ENCODE results near the gene RFC4. TPM values are rescaled to one million over a fixed set of nuclear protein-coding genes. Genes with fewer than 3 reads are reported as not detected.

Gene RFC4
- total and polyA plus RNA-seq, 4 experiments from 2014 or later, result 18.4 to 24.6 (median 20.2) TPM

DNA sequence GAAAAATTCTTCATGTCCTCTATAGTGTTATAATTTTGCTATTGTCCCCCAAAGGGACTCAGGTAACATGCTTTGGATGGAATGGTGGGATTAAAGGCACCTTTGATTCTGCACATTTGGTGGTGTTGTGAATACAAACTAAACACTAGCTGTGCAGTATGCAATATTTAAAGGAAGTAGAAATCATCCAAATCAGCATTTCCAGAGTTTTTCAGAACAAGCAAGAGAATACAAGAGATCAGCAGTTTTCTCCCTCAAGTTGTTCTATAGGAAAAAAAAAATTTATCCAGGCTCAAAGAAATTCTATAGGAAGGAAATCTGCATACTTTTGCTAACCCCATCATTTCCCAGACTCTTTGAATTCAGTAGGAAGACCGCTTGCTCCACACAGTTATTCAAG is 26.0 kb upstream of the RFC4 start:
- CTCF ChIA-PET (ENCODE audit: partially characterized antibody), result interaction anchor here (0.9 kb wide), 1 partner anchor 11 kb away, joined by 3 read pairs; no protein-coding TSS in a partner anchor
- Histone ChIP-seq H3K36me3 (ENCODE audit: insufficient read depth, low read length) (no peaks in the 10 kb centered on the region), H3K4me3 (ENCODE audit: low read length in 2 of 2) (no peak overlapping the region), H3K27ac (ENCODE audit: low read depth, low read length) (no peak overlapping the region), H3K27me3 (ENCODE audit: insufficient read depth, low read length) (peaks cover 28% of the 10 kb centered on the region), H3K9me3 (ENCODE audit: control insufficient read depth in 1 of 2, low read length in 2 of 2) (no peaks in the 10 kb centered on the region), H3K4me1 (ENCODE audit: insufficient read depth, low read length) (peaks cover 11% of the 10 kb centered on the region)
- DNase-seq, result no peak
- intact Hi-C loops (cut with micrococcal nuclease), result no loop called here
- Mint-ChIP-seq H3K9me3 (peaks cover 0 to 6% (median 0%) of the 10 kb centered on the region in 8 donors), H3K4me1 (peaks cover 0 to 4% (median 0%) of the 10 kb centered on the region in 4 donors), H3K36me3 (no peaks in the 10 kb centered on the region), H3K27me3 (peaks cover 29 to 32% of the 10 kb centered on the region in 2 donors), H3K27ac (no peak overlapping the region), H3K4me3 (no peak overlapping the region)
- POLR2A ChIA-PET (ENCODE audit: partially characterized antibody), result no interaction called here

DNA sequence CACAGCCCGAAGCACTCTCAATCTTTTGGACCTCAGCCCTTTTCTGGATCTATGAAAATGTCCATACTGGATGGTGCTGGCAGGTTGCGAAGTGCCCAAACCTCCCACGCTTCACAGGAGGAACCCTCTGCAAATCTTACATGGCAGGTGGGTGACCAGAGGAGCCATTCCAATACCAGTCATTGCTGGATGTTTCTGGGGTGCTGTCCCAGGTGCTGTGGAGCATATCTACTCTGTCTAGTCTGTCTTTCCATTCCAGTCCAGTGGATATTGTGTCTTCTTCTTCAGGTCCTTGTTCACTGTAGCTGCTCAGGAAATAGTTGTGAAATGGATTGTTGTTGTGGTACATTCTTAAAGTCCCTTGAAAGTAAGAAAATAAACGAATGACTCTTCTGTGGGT is 25.5 kb upstream of the RFC4 start:
- no peak overlapping the region for H3K4me3 Mint-ChIP-seq
- no peaks in the 10 kb centered on the region for H3K36me3 ChIP-seq (ENCODE audit: insufficient read depth, low read length)
- H3K4me1 ChIP-seq (ENCODE audit: insufficient read depth, low read length), result peaks cover 11% of the 10 kb centered on the region
- no peak overlapping the region for H3K4me3 ChIP-seq (ENCODE audit: low read length in 2 of 2)
- H3K27ac Mint-ChIP-seq, result no peak overlapping the region
- peaks cover 0 to 4% (median 0%) of the 10 kb centered on the region in 4 donors for H3K4me1 Mint-ChIP-seq
- H3K27me3 ChIP-seq (ENCODE audit: insufficient read depth, low read length), result peaks cover 28% of the 10 kb centered on the region
- CTCF ChIA-PET (ENCODE audit: partially characterized antibody), result interaction anchor here (0.9 kb wide), 1 partner anchor 10 kb away, joined by 3 read pairs; no protein-coding TSS in a partner anchor
- intact Hi-C loops (cut with micrococcal nuclease), result no loop called here
- H3K9me3 ChIP-seq (ENCODE audit: control insufficient read depth in 1 of 2, low read length in 2 of 2), result no peaks in the 10 kb centered on the region
- peaks cover 29 to 32% of the 10 kb centered on the region in 2 donors for H3K27me3 Mint-ChIP-seq
- no peak overlapping the region for H3K27ac ChIP-seq (ENCODE audit: low read depth, low read length)
- peaks cover 0 to 6% (median 0%) of the 10 kb centered on the region in 8 donors for H3K9me3 Mint-ChIP-seq
- DNase-seq, result no peak
- H3K36me3 Mint-ChIP-seq, result no peaks in the 10 kb centered on the region
- POLR2A ChIA-PET (ENCODE audit: partially characterized antibody), result no interaction called here

DNA sequence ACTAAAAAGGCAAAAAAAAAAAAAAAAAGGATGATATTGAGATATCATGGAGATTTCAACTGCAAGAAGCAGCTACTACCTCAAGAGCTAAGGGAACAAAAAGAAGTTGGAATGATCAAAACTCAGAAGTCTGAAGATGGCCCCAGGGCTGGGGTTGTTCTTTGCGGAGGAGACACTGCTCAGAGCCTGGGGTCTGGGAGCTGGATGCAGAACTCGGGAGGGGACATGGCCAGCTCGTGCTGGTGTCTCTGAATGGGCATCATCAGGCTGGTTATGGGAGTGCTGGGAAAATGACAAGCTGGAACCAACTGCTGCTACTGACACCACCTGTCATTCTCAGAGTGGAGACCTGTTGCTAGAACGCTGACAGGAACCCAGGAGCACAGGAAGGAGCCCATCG is 22.1 kb upstream of the RFC4 start:
- no peaks in the 10 kb centered on the region for H3K36me3 ChIP-seq (ENCODE audit: insufficient read depth, low read length)
- Mint-ChIP-seq H3K9me3 (peaks cover 0 to 3% (median 0%) of the 10 kb centered on the region in 8 donors), H3K4me1 (peaks cover 5 to 16% (median 12%) of the 10 kb centered on the region in 4 donors), H3K4me3 (peak overlapping the region in 6 of 8 donors; percentile 15 to 65 (median 30)), H3K36me3 (no peaks in the 10 kb centered on the region), H3K27ac (peak overlapping the region in 2 of 7 donors; percentile 59 to 61), H3K27me3 (peaks cover 30 to 39% of the 10 kb centered on the region in 2 donors)
- no peak overlapping the region for H3K4me3 ChIP-seq (ENCODE audit: low read length in 2 of 2)
- POLR2A ChIA-PET (ENCODE audit: partially characterized antibody), result interaction anchor here (1.0 to 5.0 kb wide), 6 partner anchors 22 to 268 kb away, joined by 3 to 71 read pairs (median 8); partner anchors contain the start of genes EIF4A2, RFC4 and ST6GAL1
- DNase-seq, result no peak
- H3K27me3 ChIP-seq (ENCODE audit: insufficient read depth, low read length), result peaks cover 28% of the 10 kb centered on the region
- CTCF ChIA-PET (ENCODE audit: partially characterized antibody), result interaction anchor here (1.4 to 2.2 kb wide), 5 partner anchors 103 to 885 kb away, joined by 8 to 17 read pairs (median 11); partner anchors contain the start of gene ST6GAL1
- H3K4me1 ChIP-seq (ENCODE audit: insufficient read depth, low read length), result peaks cover 25% of the 10 kb centered on the region
- intact Hi-C loops (cut with micrococcal nuclease), result loop anchor here (5.0 kb wide), 2 partner anchors 309 to 571 kb away; partner anchors contain the start of gene RPL39L
- no peaks in the 10 kb centered on the region for H3K9me3 ChIP-seq (ENCODE audit: control insufficient read depth in 1 of 2, low read length in 2 of 2)
- no peak overlapping the region for H3K27ac ChIP-seq (ENCODE audit: low read depth, low read length)

DNA sequence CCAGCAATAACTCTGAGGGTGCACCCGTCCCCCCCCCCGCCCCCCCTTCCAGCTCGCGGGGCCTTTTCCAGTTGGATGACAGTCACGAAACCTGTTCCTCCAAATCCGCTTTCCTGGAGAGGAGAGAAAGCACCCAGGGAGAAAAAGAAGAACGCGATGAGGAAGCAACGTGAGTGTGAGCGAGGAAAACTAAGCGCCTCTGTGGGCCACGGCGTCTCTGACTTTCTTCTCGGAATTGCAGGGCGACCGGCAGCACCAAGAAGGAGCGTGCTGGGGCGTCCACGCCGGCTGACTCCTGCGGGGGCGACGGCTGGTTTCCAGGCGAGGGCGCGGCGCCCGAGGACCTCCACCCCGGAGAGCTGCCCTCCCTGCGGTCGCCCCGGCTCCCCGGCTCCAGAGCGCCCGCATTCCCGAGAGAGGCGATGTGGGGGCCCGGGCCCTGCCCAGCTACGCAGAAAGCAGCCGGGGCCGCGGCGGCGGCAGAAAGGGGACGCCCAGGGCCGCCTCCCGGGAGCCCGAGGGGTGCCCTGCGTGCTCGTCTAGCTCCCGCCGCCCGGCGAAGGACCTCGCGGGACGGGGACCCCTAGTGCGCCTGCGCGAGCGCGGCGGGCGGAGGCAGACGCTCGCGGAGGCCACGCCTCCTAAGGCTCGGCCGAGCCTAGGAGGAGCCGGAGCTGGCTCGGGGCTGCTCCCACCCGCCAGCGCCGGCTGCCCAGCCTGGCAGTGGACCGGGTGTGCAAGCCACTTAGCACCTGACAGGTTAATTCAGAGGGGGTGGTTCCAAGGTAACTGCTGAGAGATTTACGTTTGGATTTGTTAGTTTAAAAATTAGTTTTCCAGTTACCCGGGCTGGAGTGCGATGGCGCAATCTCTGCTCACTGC is 20.9 kb upstream of the RFC4 start:
- DNase-seq, result peak; percentile 81 to 89 (median 87)
- intact Hi-C loops (cut with micrococcal nuclease), result loop anchor here (1.0 to 5.0 kb wide), 4 partner anchors 21 to 570 kb away; partner anchors contain the start of genes EIF4A2, RFC4 and RPL39L
- no peaks in the 10 kb centered on the region for H3K36me3 ChIP-seq (ENCODE audit: insufficient read depth, low read length)
- Mint-ChIP-seq H3K4me1 (peaks cover 5 to 16% (median 12%) of the 10 kb centered on the region in 4 donors), H3K27me3 (peaks cover 30 to 38% of the 10 kb centered on the region in 2 donors), H3K27ac (peak overlapping the region in 2 of 7 donors; percentile 18 to 28), H3K4me3 (peak overlapping the region; percentile 65 to 93 (median 78)), H3K36me3 (no peaks in the 10 kb centered on the region), H3K9me3 (peaks cover 0 to 3% (median 0%) of the 10 kb centered on the region in 8 donors)
- POLR2A ChIA-PET (ENCODE audit: partially characterized antibody), result interaction anchor here (0.6 to 5.0 kb wide), 15 partner anchors 20 to 308 kb away, joined by 3 to 71 read pairs (median 4); partner anchors contain the start of genes DNAJB11, EIF4A2, RFC4 and ST6GAL1
- peak overlapping the region; percentile 47 for H3K27ac ChIP-seq (ENCODE audit: low read depth, low read length)
- H3K27me3 ChIP-seq (ENCODE audit: insufficient read depth, low read length), result peaks cover 21% of the 10 kb centered on the region
- CTCF ChIA-PET (ENCODE audit: partially characterized antibody), result interaction anchor here (0.8 to 2.2 kb wide), 8 partner anchors 22 to 884 kb away, joined by 4 to 17 read pairs (median 8); partner anchors contain the start of genes EIF4A2, RPL39L and ST6GAL1
- no peaks in the 10 kb centered on the region for H3K9me3 ChIP-seq (ENCODE audit: control insufficient read depth in 1 of 2, low read length in 2 of 2)
- H3K4me3 ChIP-seq (ENCODE audit: low read length in 2 of 2), result peak overlapping the region in 1 of 2 donors; percentile 65
- H3K4me1 ChIP-seq (ENCODE audit: insufficient read depth, low read length), result peaks cover 25% of the 10 kb centered on the region

DNA sequence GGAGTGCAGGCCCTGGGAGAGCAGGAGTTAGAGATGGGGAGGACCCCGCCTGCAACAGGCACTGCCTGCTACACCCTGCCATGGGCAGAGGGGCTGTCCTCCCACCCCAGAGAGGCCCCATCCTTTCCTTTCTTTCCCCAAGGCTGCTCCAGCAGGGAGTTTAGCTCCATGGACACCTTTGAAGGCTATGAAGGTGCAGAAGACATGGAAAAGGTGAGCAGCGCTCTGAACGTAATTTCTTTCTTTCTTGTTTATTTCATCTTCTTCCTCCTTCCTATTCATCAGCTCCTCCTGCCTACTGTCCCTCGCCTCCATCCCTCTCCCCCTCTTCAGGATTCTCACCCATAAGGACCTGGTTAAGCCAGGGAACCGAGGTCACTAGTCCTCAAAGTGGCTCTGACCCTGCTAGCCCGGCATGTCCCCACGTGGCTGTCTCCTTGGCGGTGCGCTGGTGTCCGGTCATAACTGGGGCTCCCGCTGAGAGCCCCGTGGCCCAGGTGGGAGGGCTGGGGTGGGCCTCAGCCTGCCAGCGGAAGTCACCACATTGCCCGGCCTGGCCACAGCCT is 20.2 kb upstream of the RFC4 start:
- intact Hi-C loops (cut with micrococcal nuclease), result loop anchor here (5.0 kb wide), 2 partner anchors 311 to 569 kb away; partner anchors contain the start of gene RPL39L
- no peak overlapping the region for H3K27ac ChIP-seq (ENCODE audit: low read depth, low read length)
- ChIA-PET CTCF (ENCODE audit: partially characterized antibody) (interaction anchor here (2.1 to 9.8 kb wide), 3 partner anchors 105 to 213 kb away, joined by 8 to 278 read pairs (median 17); partner anchors contain the start of genes AHSG and ST6GAL1), POLR2A (ENCODE audit: partially characterized antibody) (interaction anchor here (0.6 to 5.0 kb wide), 11 partner anchors 20 to 256 kb away, joined by 3 to 71 read pairs (median 4); partner anchors contain the start of genes DNAJB11, EIF4A2, RFC4 and ST6GAL1)
- DNase-seq, result peak in 1 of 5 donors; percentile 43
- no peaks in the 10 kb centered on the region for H3K36me3 ChIP-seq (ENCODE audit: insufficient read depth, low read length)
- H3K4me1 ChIP-seq (ENCODE audit: insufficient read depth, low read length), result peaks cover 25% of the 10 kb centered on the region
- Mint-ChIP-seq H3K9me3 (peaks cover 0 to 3% (median 0%) of the 10 kb centered on the region in 8 donors), H3K4me3 (peak overlapping the region; percentile 44 to 93 (median 72)), H3K27me3 (peaks cover 26 to 31% of the 10 kb centered on the region in 2 donors), H3K27ac (peak overlapping the region in 2 of 7 donors; percentile 28 to 31), H3K36me3 (no peaks in the 10 kb centered on the region), H3K4me1 (peaks cover 5 to 16% (median 12%) of the 10 kb centered on the region in 4 donors)
- H3K9me3 ChIP-seq (ENCODE audit: control insufficient read depth in 1 of 2, low read length in 2 of 2), result no peaks in the 10 kb centered on the region
- peak overlapping the region in 1 of 2 donors; percentile 11 for H3K4me3 ChIP-seq (ENCODE audit: low read length in 2 of 2)
- peaks cover 21% of the 10 kb centered on the region for H3K27me3 ChIP-seq (ENCODE audit: insufficient read depth, low read length)

DNA sequence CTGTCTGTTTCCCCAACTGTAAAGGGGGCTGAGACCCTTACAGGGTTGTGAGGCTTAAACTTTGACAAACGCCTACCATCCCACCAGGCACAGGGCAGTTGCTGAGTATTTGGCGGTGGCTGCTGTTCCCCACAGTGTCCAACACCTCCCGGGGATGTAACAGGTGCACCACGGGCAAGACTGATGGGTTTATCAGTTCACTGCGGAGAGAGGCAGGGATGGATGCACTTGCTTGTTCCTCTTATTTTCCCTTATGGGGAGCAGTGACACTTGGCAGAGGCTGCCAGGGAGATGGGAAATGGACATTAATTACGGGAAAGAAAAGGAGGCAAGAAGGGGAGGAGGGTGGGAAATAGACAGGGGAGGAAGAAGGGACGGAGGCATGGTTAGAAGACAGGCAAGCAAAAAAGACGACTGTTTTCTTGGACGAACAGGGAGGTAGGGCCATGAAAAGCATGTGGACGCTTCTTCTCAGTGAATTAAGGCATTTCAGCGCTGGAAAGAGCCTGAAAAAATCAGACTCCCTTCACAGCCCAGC is 19.7 kb upstream of the RFC4 start:
- peaks cover 21 to 28% of the 10 kb centered on the region in 2 donors for H3K27me3 Mint-ChIP-seq

More for the DNA sequence above, 19.7 kb upstream of the RFC4 start:
- DNase-seq, result no peak
- H3K27me3 ChIP-seq (ENCODE audit: insufficient read depth, low read length), result peaks cover 15% of the 10 kb centered on the region
- H3K4me3 Mint-ChIP-seq, result peak overlapping the region; percentile 44 to 93 (median 72)
- POLR2A ChIA-PET (ENCODE audit: partially characterized antibody), result interaction anchor here (0.6 to 5.0 kb wide), 5 partner anchors 19 to 209 kb away, joined by 3 to 71 read pairs (median 6); partner anchors contain the start of genes EIF4A2 and RFC4
- H3K4me1 Mint-ChIP-seq, result peaks cover 5 to 16% (median 12%) of the 10 kb centered on the region in 4 donors
- intact Hi-C loops (cut with micrococcal nuclease), result loop anchor here (5.0 kb wide), 2 partner anchors 311 to 569 kb away; partner anchors contain the start of gene RPL39L
- no peak overlapping the region for H3K4me3 ChIP-seq (ENCODE audit: low read length in 2 of 2)
- H3K36me3 ChIP-seq (ENCODE audit: insufficient read depth, low read length), result no peaks in the 10 kb centered on the region
- CTCF ChIA-PET (ENCODE audit: partially characterized antibody), result interaction anchor here (9.8 kb wide), 1 partner anchor 212 kb away, joined by 278 read pairs; the partner anchor contains the start of gene AHSG
- H3K27ac Mint-ChIP-seq, result peak overlapping the region in 2 of 7 donors; percentile 31 to 36
- no peaks in the 10 kb centered on the region for H3K9me3 ChIP-seq (ENCODE audit: control insufficient read depth in 1 of 2, low read length in 2 of 2)
- H3K4me1 ChIP-seq (ENCODE audit: insufficient read depth, low read length), result peaks cover 25% of the 10 kb centered on the region
- no peak overlapping the region for H3K27ac ChIP-seq (ENCODE audit: low read depth, low read length)
- no peaks in the 10 kb centered on the region for H3K36me3 Mint-ChIP-seq
- H3K9me3 Mint-ChIP-seq, result peaks cover 0 to 3% (median 0%) of the 10 kb centered on the region in 8 donors
